SH-SY5Y (cell line): ENCODE results near the gene ASTN1.

Experiments
- GATA2 ChIP-seq: IDR thresholded peaks from 2 replicates; pipeline ENCODE4 v1.6.1; 2011; ENCODE audit warnings: mild to moderate bottlenecking, low read depth, low read length
- GATA3 ChIP-seq: IDR thresholded peaks from 2 replicates; pipeline ENCODE4 v1.6.1; 2011; ENCODE audit warnings: low read depth, mild to moderate bottlenecking, low read length, moderate library complexity

The ASTN1 gene

GRCh38 chr1:177106196-177106595 lies 58.3 kb downstream of the ASTN1 start:
- no peak for TF ChIP-seq GATA3

GRCh38 chr1:177103005-177103852 lies 61.3 kb downstream of the ASTN1 start:
- TF ChIP-seq GATA2: no peak
- TF ChIP-seq GATA3: no peak

DNA sequence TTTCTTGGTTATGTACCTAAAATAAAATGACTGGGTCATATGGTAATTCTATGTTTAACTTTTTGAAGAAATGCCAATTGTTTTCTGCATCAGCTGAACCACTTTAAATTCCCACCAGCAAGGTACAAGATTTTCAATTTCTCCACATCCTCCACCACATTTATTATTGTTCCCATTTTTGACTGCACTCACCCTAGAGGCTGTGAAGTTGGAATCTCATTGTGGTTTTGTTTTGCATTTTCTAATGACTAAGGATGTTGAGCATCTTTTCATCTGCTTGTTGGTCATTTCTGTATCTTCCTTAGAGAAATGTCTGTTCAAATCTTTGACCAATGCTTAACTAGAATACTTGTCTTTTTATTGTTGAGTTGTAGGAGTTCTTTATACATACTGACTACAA lies 72.5 kb downstream of the ASTN1 start:
- no peak for TF ChIP-seq GATA3
- no peak for TF ChIP-seq GATA2

DNA sequence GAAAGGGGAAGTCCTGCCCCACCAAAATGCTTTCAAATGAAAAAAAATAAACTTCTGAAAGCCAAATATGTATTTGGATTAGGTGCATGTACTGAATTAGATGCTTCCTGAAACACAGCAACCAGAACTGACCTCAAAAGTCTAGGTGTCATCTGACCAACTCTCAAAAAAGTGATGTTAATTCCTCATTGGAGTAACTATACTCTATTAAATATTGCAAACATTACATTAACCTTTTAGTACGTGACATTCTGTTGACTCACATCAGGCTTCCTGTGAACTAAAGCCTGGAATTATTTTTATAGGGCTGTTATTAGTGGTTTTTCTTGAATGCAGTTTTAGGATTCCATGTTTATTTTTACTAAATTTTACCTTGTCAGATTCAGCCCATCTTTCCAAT lies 73.5 kb downstream of the ASTN1 start:
- TF ChIP-seq GATA2 (no peak), GATA3 (no peak)

GRCh38 chr1:177088966-177089365 lies 75.5 kb downstream of the ASTN1 start:
- TF ChIP-seq GATA2 (no peak), GATA3 (no peak)

DNA sequence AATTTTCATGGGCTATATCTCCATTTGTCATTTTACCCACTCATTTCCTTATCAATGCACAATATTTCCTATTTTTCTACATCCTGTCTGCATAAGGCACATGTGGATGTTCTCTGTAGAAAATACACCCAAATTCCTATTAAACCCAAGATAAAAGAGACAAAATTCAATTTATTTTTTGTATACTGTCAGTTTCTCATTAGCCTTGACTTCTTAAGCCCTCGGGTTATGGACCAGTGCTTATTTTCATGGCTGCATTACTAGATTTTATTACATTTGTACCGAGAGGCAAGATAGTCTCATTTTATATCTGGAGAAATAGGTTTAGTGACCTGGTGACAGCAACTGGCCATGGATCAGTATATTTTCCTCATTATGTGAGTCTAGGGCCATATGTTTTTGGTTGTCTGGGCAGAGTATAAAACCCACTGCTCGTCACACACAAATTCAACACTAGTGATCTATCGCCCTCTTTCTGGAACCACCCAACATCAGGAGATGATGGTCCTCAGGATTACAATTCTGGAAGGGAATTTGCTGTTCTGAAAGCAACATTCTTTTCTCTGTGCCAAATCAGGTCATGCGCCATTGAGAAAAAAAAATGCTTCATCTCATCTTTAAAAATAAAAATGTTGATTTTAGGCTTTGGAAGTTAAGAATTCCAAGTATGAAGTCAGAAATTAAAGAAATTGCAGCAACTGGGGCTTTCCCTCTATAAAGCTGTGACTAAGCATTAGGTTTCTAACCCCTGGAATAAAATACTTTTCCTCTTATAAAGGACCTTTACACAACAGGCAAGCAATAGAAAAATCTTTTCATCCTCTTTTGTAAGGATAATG lies 81.4 kb downstream of the ASTN1 start:
- peak; percentile 73 for TF ChIP-seq GATA3
- TF ChIP-seq GATA2: no peak; the same call in 1 of the 2 replicates

DNA sequence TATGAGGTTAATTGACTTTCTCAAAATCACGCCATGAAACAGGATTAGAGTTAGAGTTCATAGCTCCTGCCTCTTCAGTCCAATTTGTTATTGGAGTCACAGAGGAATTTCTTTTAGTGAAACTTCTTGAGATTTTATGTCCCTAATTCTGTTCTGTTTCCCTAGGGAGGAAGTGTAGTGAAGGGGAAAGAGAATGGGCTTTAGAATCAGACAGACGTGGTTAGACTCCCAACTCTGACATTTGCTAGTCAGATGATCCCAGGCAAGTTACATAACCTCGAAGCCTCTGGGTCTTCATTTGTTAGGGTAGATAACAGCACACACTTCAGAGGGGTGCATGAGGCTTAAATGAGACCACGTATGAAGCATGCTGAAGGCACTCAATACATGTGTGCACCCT lies 83.9 kb downstream of the ASTN1 start:
- TF ChIP-seq GATA3 (no peak), GATA2 (no peak)

DNA sequence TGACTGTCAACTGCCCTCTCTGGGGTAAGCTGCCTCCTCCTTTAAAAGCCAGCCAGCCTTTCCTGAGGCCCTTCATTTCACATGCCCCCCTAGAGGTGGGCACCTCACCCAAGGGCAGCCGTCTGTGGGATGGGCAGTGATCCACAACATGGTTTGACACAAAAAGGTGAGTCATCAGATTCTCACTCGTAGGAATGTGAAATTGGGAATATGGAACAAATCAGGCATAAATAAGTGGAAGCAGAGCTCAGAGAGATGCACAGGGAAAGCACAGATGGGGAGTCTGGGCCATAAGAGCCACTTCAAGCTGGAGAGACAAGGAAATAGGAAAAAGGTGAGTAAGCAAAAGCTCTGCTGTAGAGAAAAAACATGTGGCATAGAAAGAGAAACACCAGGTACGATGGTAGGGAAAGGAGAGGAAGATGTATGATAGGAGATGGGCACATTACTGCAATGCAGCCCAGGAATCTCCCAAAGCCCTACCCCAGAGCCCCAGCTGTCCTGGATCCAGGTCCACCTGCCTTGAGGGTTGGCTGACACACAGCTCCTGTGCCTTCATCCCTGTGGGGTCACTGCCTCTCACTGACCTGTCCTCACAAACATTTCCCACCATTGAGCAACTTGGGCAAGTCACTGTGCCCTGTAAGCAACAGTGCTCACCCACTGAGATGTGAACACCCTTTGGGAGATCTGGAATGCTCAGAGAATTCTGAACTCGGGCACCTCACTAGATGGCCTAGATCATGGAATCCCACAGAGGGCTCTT lies 86.6 kb downstream of the ASTN1 start:
- TF ChIP-seq GATA3 (no peak), GATA2 (no peak)

DNA sequence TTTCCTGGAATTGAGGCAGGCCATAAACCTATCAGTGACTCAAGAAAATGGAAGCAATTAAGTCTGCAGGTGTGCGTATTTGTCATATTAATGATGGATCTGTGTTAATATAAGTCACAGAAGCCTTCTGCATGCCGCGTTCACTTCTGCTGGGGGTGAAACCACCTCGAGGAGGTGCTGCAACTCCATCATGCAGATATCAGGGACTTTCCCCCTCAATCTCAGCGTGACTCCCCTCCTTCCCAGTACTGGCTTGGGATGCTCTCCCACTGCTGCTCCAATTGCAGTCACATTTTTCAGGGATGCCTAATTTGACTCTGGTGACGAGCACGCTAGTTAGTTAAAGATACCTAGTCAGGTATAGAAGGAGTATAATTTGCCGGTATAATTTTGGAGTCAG lies 87.5 kb downstream of the ASTN1 start:
- TF ChIP-seq GATA3: no peak
- no peak for TF ChIP-seq GATA2

GRCh38 chr1:177069490-177069889 lies 95.0 kb downstream of the ASTN1 start:
- no peak for TF ChIP-seq GATA3
- TF ChIP-seq GATA2: no peak

GRCh38 chr1:177067752-177068410 lies 96.6 kb downstream of the ASTN1 start:
- no peak for TF ChIP-seq GATA2
- no peak for TF ChIP-seq GATA3

- no peak for TF ChIP-seq GATA3
- TF ChIP-seq GATA2: no peak
Measured at GRCh38 chr1:177065430-177065829, 99.1 kb downstream of the ASTN1 start.

- TF ChIP-seq GATA3: no peak
- TF ChIP-seq GATA2: peak; percentile 36; the same call in 1 of the 2 replicates
Measured at GRCh38 chr1:177063648-177064047, 100.9 kb downstream of the ASTN1 start.

GRCh38 chr1:177054542-177054941 lies 110.0 kb downstream of the ASTN1 start:
- no peak for TF ChIP-seq GATA3

GRCh38 chr1:177053648-177054047 lies 110.9 kb downstream of the ASTN1 start:
- TF ChIP-seq GATA3: no peak
- TF ChIP-seq GATA2: no peak
